ENCODE measurements around the gene SFI1.
"Not testable (repeated sequence)": the region's sequence is repeated elsewhere in the genome, so short reads cannot be mapped to it uniquely, and the experiment has no call there.

The SFI1 gene

DNA sequence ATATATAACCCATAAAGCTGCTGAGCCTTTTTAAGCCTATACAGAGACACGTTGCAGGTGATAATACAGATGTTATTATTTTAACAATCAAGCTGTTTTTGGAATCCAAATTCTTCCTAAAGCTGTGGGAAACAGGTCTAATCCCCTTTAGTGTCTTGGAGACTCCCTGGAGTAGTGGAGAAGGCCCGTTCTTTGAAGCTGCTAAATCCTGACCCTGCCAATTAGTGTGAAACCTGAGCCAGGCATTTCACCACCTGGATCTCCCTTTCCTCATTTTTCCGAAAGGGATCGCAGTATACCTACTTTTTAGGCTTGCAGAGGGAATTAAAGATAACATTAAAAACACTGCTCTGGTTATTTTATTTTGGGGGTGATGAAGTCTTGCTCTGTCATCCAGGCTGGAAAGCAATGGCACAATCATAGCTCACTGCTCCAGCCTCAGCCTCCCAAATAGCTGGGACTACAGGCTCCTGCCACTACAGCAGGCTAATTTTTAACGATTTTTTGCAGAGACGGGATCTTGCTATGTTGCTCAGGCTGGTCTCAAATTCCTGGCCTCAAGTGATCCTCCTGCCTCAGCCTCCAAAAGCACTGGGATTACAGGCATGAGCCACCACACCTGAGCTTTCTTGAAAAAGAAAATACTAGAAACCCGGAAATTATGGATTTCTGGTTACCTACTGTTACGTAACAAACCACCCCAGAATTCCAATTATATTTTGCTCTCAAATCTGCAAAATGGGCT, 4.9 kb upstream of the SFI1 start:
- no peak for DNase-seq

DNA sequence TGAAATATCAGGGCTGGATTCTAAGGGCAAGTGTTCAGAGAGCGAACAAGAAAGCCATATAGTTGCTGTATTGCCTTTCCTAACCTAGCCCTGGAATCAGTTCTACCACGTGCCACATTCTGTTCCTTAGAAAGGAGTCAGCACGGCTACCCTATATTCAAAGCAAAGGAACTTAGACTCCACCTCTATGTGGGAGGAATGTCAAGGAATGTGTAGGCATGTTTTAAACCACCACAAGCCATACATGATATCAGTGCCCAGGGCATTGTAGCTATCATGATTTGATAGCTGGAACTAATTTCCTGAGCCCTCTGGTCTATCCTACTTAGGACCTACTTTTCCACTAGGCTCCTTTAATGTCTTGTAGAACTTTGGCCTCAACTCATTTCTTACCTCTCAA, 4.2 kb upstream of the SFI1 start:
- peak in 2 of 3 donors; percentile 5 to 13 for DNase-seq

DNA sequence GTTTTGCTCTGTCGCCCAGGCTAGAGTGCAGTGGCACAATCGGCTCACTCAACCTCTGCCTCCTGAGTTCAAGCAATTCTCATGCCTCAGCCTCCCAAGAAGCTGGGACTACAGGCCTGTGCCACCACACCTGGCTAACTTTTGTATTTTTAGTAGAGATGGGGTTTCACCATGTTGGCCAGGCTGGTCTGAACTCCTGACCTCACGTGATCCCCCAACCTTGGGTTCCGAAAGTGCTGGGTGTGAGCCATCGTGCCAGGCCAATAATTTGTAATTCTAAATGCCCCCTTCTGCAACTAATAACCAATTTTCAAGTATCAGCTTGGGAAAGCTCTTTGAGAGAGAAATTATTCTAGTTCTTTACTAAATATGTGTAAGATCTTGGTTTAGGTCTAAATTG, 3.0 kb upstream of the SFI1 start:
- DNase-seq = not testable (repeated sequence)

DNA sequence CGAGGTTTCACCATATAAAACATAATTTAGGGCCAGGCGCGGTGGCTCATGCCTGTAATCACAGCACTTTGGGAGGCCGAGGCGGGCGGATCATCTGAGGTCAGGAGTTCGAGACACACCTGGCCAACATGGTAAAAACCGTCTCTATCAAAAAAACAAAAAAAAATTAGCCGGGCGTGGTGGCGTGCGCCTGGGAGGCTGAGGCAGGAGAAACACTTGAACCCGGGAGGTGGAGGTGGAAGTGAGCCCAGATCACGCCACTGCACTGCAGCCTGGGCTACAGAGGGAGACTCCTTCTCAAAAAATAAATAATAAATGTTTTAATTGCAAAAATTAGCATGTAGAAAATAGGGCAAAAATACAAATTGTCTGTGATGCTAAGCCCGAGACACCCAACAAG, 993 bp upstream of the SFI1 start:
- no peak for DNase-seq

DNA sequence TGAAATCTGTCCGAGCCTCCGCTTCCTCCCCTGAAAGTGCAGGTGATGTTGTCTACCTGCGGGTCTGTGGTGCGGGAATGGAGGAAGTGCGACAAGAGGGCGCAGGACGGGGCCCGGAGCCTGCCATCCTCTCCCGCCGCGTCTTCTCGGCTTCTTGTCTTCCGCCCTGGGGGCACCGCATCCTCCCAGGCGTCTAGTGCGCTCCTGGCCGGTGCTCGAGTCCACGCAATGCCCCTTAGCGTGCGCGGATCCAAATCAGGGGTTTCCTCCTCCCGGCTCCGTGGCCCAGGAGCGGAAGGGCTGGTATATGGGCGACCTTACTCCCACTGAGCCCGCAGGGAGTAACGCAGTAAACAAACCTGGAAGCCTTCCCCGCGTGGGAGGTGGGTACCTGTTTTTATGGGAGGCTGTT, 405 bp downstream of the SFI1 start:
- DNase-seq = peak; percentile 20 to 54 (median 22)

DNA sequence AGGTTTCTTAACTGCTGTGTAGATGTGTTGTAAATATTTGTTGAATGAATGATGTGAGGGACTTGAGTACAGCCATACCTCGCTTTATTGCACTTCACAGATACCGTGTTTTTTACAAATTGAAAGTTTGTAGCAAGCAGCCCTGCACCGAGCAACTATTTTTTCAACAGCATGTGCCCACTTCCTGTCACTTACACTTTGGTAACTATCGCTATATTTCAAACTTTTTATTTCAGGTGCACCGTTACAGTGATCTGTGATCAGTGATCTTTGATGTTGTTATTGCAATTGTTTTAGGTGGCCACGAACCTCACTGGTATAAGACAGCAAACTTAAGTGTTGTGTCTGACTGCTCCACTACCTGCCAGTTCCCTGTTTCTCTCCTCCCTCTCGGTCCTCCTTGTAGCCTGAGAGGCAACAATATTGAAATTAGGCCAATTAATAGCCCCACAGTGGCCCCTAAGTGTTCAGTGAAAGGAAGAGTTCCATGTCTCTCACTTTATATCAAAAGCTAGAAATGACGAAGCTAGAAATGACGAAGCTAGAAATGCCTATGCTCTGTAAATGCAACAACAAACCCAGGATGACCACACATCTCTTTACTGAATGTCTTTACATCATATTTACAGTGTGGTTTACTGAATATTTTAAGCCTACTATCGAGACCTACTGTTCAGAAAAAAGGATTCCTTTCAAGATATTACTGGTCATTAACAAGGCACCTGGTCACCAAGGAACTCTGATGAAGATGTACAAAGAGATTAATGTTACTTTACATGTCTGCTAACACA, 1.0 kb downstream of the SFI1 start:
- no peak for DNase-seq

DNA sequence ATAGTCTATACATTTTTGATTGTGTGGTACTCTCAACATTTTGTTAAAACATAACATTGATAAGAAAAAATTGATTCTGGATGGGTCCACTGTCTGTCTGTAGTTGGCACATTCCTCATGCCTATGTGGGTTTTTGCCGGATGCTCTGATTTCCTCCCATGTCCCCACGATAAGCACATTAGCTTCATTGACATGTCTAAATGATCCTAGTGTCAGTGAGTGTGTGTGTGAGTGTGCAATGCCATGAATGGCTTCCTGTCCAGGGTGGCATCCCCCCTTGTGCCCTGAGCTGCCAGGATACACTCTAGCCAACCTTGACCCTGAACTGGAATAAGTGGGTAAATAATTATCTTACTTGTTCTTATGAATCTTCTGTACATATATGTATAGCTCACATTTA, 5.4 kb downstream of the SFI1 start:
- DNase-seq = no peak

DNA sequence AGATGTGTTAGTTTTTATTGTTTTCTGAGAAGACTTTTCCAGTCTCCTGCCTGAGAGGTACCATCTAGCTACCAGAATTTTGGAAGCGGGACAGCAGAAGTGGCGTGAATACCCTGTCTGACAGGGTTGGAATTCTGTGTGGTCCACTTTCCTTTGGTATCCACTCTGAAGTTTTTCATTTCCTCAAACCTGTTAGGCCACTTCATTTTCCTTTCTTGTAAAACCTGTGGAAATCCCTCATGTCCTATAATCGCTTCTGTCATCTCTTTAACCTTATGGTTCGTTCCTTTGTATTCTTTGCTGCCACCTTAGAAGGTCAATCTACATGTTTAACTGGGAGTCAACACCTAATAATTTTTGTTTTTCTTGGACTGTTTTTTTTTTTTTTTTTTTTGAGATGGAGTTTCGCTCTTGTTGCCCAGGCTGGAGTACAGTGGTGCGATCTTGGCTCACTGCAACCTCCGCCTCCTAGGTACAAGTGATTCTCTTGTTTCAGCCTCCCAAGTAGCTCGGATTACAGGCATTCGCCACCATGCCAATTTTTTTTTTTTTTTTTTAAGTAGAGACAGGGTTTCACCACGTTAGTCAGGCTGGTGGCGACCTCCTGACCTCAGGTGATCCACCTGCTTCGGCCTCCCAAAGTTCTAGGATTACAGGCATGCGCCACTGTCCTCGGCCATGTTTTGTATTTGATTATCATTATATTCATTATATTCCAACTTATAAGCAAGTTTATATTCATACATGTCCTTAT, 7.1 kb downstream of the SFI1 start:
- DNase-seq = no peak

DNA sequence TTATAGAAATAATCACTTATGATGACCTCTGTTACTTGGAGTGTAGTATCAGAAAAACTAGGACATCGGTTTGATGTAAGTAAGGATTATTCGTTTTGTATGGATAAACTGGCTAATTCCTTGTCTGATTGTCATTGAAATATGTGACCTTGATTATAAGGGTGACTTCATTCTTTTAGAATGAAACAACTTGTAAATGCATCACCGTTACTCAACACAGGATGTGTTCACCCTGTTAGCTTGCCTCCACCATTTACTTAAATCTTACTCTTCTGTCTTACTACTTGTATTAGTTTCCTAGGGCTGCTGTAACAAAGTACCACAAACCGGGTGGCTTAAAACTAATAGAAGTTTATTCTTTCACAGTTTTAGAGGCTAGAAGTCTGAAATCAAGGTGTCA, 7.9 kb downstream of the SFI1 start:
- no peak for DNase-seq

DNA sequence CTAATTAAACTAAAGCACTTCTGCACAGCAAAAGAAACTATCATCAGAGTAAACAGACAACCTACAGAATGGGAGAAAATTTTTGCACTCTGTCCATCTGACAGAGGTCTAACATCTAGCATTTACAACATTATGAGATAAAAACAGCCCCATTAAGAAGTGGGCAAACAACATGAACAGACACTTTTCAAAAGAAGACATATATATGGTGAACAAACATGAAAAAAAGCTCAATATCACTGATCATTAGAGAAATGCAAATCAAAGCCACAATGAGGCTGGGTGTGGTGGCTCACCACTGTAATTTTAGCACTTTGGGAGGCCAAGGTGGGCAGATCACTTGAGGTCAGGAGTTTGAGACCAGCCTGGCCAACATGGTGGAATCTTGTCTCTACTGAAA, 11.2 kb downstream of the SFI1 start:
- DNase-seq = not testable (repeated sequence)

DNA sequence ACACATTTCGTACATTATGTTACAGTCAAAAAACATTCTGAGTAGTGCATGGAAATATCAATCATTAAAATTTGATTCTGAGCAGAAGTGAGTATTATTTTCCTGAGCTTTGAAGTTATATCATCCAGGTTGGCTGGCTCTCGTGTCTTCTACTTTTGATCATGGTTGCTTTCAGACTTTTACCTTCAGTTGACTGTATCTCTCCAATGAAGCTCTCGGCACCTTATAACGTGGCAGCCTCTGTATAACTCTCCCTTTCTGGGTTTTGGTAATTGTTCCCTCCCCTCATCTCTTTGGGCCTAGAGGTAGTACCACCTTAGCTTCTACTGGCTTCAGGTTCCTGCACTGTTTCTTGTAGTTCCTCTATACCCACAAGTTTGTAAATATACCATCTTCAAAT, 12.2 kb downstream of the SFI1 start:
- no peak for DNase-seq

DNA sequence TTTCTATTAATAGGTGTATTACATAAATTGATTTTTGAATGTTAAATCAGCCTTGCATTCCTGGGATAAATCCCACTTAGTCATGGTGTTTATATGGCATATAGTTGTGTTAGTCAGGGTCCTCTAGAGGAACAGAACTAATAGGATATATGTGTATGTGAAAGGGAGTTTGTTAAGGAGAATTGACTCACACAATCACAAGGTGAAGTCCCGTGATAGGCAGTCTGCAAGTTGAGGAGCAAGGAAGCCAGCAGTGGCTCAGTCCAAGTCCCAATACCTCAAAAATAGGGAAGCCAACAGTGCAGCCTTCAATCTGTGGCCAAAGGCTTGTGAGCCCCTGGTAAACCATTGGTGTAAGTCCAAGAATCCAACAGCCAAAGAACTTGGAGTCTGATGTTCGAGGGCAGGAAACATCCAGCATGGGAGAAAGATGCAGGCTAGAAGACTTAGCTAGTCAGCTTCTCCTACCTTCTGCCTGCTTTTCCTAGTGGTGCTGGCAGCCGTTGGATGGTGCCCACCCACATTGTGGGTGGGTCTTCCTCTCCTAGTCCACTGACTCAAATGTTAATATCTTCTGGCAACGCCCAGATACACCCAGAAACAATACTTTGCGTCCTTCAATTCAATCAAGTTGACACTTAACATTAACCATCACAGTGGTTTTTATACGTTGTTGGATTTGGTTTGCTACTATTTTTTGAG, 12.9 kb downstream of the SFI1 start:
- DNase-seq = peak; percentile 17 to 39 (median 29)

DNA sequence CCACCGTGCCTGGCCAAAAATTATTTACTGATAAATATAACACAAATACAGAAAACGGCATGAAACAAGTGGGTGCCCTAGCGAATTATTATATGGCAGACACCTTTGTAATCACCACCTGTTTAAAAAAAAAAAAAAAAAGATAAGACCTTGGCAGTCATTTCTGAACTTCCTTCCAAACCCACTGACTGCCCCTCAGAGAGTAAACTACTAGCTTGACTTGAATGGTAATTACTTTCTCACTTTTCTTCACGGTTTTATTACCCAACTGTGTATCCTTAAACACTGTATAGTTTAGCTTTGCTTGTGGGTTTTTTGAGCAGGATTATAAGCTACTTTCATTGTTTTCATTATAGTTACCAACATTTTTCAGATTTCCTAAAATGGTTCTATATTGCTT, 23.7 kb downstream of the SFI1 start:
- DNase-seq = no peak

DNA sequence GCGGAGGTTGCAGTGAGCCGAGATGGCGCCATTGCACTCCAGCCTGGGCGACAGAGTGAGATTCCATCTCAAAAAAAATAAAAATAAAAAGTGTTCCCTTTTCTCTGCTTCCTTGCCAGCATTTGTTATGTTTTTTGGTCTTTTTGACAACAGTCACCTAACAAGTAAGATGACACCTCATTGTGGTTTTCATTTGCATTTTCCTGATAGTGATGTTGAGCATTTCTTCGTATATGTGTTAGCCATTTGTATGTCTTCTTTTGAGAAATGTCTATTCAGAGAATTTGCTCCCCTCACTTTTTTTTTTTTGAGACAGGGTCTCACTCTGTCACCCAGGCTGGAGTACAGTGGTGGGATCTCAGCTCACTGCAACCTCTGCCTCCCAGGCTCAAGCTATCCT, 27.8 kb downstream of the SFI1 start:
- not testable (repeated sequence) for DNase-seq

DNA sequence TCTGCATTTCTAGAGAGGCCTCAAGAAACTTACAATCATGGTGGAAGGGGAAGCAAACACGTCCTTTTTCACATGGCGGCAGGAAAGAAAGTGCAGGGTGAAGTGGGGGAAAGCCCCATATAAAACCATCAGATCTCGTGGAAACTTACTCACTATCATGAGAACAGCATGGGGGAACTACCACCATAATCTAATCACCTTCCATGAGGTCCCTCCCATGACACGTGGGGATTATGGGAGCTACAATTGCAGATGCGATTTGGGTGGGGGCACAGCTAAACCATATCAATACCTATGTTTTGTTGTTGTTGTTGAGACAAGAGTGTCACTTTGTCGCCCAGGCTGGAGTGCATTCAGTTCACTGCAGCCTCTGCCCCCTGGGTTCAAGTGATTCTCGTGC, 29.9 kb downstream of the SFI1 start:
- peak; percentile 76 to 87 (median 77) for DNase-seq

DNA sequence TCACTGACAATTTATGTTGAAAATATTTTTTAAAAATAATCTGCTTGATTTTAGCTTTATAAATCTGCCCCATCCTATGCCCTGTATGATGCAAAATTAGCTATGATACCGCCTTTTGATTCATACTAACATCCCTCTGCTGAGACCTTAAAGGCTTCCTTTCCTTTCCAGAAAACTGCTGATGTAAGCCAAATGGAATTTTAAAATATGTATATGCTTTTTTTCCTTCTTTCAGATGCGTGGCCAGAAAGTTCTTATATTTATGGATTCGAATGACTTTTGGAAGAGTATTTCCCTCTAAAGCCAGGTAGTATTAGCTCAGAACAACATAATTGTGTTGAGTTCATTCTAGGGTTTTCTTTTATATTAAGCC, 34.5 kb downstream of the SFI1 start:
- DNase-seq = no peak

DNA sequence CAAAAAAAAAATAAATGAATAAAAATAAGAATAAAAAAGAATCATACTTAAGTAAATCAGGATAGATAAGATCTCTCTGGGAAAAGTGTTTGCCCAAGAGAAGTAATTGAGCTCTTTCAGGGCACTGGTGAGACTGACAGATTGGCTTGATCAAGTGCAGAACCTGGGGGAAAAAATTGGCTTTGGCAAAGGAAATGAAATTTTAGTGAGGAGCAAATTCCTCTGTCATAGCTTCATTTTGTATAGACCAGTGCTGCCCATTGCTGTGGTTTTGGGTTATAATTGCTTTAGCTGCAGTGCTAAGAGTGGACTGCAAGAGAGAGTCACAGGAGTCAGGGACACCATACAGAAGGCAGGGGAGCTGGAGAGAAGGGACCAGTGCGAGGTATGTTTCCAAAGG, 35.7 kb downstream of the SFI1 start:
- no peak for DNase-seq

DNA sequence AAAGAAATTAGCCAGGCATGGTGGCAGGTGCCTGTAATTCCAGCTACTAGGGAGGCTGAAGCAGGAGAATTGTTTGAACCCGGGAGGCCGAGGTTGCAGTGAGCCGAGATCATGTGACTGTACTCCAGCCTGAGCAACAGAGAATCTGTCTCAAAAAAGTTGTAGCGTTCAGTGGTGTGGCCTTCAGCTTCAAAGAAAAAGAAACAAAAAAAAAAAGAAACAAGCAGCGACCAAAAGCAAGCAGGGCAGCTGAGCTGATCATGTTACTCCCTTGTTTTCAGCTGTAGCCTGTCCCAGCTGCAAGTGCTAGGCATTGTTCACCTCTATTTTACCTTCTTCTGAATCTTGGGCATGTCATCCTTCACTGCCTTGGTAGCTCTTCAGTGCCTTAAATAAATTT, 37.0 kb downstream of the SFI1 start:
- no peak for DNase-seq

DNA sequence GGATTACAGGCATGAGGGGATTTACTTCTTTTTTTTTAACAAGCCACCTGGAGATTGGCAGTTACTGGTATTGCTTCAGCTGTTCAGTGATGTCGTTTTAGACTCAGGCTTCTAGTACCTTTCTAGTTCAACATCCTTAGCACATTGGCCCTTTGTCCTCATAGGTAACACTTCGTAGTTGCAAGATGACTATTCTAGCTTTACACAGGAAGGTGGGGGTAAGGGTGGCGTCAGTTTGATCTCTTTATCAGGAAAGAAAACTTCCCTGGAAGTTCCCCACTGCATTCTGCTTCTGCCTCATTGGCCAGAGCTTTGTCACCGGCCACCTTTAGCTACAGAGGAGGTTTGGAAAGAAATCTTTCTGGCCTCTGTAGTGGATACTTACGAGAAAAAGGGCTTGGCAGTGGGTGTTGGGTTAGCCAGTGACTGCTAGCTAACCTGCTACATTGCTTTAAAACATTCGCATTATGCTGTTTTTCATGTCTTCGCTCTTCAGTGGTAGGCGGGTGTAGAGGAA, 40.7 kb downstream of the SFI1 start:
- DNase-seq = no peak

DNA sequence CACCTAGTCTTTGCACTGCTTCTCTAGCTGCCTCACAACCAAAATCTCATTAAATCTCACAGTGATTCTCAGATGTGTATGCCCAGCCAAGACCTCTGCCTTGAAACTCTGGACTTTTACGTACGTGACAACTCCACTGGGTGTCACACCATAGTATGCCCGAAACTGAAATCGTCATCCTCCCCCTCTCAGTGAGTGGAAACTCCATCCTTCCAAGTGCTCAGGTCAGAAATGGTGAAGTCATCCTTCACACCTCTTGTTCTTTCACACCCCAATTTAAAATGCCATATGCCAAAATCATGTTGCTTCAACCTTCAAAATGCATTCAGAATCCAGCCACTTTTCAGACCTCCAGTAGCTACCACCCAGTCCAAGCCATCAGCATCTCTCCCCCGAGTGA, 42.5 kb downstream of the SFI1 start:
- no peak for DNase-seq

DNA sequence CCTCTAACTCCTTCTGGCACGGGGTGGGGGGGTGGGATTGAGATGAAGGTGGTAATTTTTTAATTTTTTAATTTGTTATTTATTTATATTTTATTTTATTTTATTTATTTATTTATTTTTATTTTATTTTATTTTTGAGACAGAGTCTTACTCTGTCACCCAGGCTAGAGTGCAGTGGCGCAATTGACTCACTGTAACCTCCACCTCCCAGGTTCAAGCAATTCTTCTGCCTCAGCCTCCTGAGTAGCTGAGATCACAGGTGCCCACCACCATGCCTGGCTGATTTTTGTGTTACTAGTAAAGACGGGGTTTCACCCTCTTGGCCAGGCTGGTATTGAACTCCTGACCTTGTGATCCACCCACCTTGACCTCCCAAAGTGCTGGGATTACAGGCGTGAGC, 43.8 kb downstream of the SFI1 start:
- not testable (repeated sequence) for DNase-seq

DNA sequence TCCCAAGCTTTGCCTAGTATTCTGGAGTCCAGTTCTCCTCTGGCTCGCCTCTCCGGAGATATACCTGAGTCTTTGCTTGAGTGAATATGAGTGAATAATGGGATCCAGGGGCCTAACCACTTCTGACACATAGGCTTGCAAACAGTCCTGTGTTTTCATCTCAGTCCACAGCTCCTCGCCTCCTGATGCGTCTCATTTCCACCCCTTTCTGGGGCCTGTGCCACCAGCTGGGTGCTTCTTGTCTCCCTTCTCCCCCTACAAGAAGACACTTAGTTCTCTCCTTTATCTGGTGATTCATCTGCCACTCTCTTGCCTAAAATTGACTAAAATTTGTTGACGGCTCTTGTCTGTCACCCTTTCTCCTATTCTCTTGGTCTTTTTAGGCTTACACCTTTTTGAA, 44.6 kb downstream of the SFI1 start:
- DNase-seq = no peak
